PC-9 (cell line): Measurements from ENCODE around the gene CDK8. TPM values are rescaled to one million over a fixed set of nuclear protein-coding genes. Genes with fewer than 3 reads are reported as not detected.

Experiments used
- BruUV-seq: library from RNA; stranded (reverse); fragments of 400-500 nt; replicated peaks from 2 replicates; lab custom pipeline; 2021; lab: Mats Ljungman, UMichigan
- CTCF ChIA-PET: fragments of 300-600 bp; sonication (Branson Sonifier 250); formaldehyde crosslinking; loops from one replicate; lab custom pipeline; 2022; ENCODE audit warnings: antibody characterized with exemption; lab: Charles Lee
- POLR2A ChIA-PET: fragments of 300-600 bp; sonication (Branson Sonifier 250); formaldehyde crosslinking; loops from one replicate; lab custom pipeline; 2022; ENCODE audit warnings: antibody characterized with exemption; ENCODE audit not compliant: unreplicated experiment; lab: Charles Lee
- DNase-seq, 2 experiments: peaks; one replicate each; pipeline versions ENCODE4 v3.0.0 to v3.0.0-alpha.2; 2015 to 2022; ENCODE audit warnings: mixed read lengths in 1 of 2
- H2AFZ ChIP-seq: fragments of 200-600 bp; sonication (generic); 2 replicates; pipeline ENCODE4 v1.8.1; 2017; ENCODE audit warnings: antibody characterized with exemption
- H3F3A ChIP-seq: fragments of 200-600 bp; sonication (generic); 2 replicates; pipeline ENCODE4 v1.8.1; 2017; ENCODE audit warnings: antibody characterized with exemption, mild to moderate bottlenecking, low read depth; ENCODE audit not compliant: insufficient read depth
- H3K27ac ChIP-seq: fragments of 200-600 bp; sonication (generic); 2 replicates; pipeline ENCODE4 v1.6.1; 2016; ENCODE audit warnings: mixed run types
- H3K27me3 ChIP-seq: fragments of 200-600 bp; sonication (generic); 2 replicates; pipeline ENCODE4 v1.6.1; 2016; ENCODE audit warnings: low read depth, mixed run types; ENCODE audit not compliant: insufficient read depth
- H3K36me3 ChIP-seq: fragments of 200-600 bp; sonication (generic); 2 replicates; pipeline ENCODE4 v1.6.1; 2016; ENCODE audit warnings: low read depth, mixed run types
- H3K4me1 ChIP-seq: fragments of 200-600 bp; sonication (generic); replicated peaks from 2 replicates; pipeline ENCODE4 v1.6.1; 2016; ENCODE audit warnings: mixed run types; ENCODE audit not compliant: insufficient read depth
- H3K4me2 ChIP-seq: fragments of 200-600 bp; sonication (generic); 2 replicates; pipeline ENCODE4 v1.6.1; 2017; ENCODE audit warnings: mixed run types
- H3K4me3 ChIP-seq: fragments of 200-600 bp; sonication (generic); 2 replicates; pipeline ENCODE4 v1.6.1; 2016; ENCODE audit warnings: mixed run types
- H3K79me2 ChIP-seq: fragments of 200-600 bp; sonication (generic); 2 replicates; pipeline ENCODE4 v1.6.1; 2017; ENCODE audit warnings: low read depth, mixed run types
- H3K9me2 ChIP-seq: fragments of 200-600 bp; sonication (generic); 2 replicates; pipeline ENCODE4 v1.8.1; 2017; ENCODE audit warnings: mild to moderate bottlenecking; ENCODE audit not compliant: insufficient read depth
- H3K9me3 ChIP-seq: fragments of 200-600 bp; sonication (generic); 2 replicates; pipeline ENCODE4 v1.8.1; 2016; ENCODE audit warnings: low read depth; ENCODE audit not compliant: insufficient read depth
- H4K20me1 ChIP-seq: fragments of 200-600 bp; sonication (generic); 2 replicates; pipeline ENCODE4 v1.8.1; 2017; ENCODE audit not compliant: insufficient read depth
- CTCF ChIP-seq: fragments of 200-600 bp; sonication (generic); conservative IDR thresholded peaks from 2 replicates; pipeline ENCODE4 v1.6.1; 2017; ENCODE audit warnings: mixed run types, antibody characterized with exemption, mild to moderate bottlenecking, moderate library complexity
- EZH2 ChIP-seq: fragments of 200-600 bp; sonication (generic); IDR thresholded peaks from 2 replicates; pipeline ENCODE4 v1.8.0; 2017; ENCODE audit warnings: antibody characterized with exemption, low read depth
- intact Hi-C: fragments of 100-400 bp; cut with micrococcal nuclease; formaldehyde crosslinking; loops from one replicate; pipeline ENCODE4 v1.10.0; 2022; ENCODE audit not compliant: unreplicated experiment
- total RNA-seq: library from RNA; stranded (reverse); gene quantifications from 2 replicates; pipeline ENCODE4 v1.2.3, GENCODE V29; 2021

Gene CDK8
- total RNA-seq, 1 experiment from 2014 or later: 14.8 TPM

DNA sequence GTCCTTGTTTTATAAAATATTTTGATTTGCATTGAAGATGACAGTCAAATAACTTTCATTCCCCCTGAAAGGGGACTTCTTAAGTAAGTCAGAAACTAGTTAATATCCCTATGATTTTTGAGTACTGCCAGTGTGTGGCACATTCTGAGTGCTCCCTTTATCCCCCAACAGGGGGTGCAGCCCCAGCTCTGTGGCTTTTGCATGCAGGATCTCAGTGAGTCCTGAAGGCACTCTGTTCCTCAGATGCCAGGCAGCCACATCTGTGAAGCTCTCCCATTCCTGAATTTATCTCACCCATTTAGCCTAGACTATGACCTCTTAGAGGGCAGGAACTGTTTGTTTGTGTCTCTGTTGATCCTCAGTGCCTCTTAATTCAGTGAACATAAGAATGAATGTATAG, 123.1 kb downstream of the CDK8 start:
- no peak overlapping the region for H2AFZ ChIP-seq
- CTCF ChIA-PET: no interaction called here
- H3K9me3 ChIP-seq: no peaks in the 10 kb centered on the region
- no peaks in the 10 kb centered on the region for H3K27me3 ChIP-seq
- no peak overlapping the region for H3K4me3 ChIP-seq
- no peaks in the 10 kb centered on the region for H3K4me1 ChIP-seq
- peak in 1 of 2 experiments; percentile 1 for DNase-seq
- H3K27ac ChIP-seq: no peak overlapping the region
- H3K36me3 ChIP-seq: no peaks in the 10 kb centered on the region
- TF ChIP-seq EZH2 (no peak), CTCF (peak; percentile 36; the same call in 1 of the 2 replicates)
- intact Hi-C loops: no loop called here
- H3K79me2 ChIP-seq: no peaks in the 10 kb centered on the region
- POLR2A ChIA-PET: no interaction called here
- no peaks in the 10 kb centered on the region; the same call in 1 of the 2 replicates for H3F3A ChIP-seq
- BruUV-seq: no TSS peak
- H3K9me2 ChIP-seq: no peaks in the 10 kb centered on the region
- no peak overlapping the region for H3K4me2 ChIP-seq
- peaks cover 5% of the 10 kb centered on the region; the same call in 1 of the 2 replicates for H4K20me1 ChIP-seq

DNA sequence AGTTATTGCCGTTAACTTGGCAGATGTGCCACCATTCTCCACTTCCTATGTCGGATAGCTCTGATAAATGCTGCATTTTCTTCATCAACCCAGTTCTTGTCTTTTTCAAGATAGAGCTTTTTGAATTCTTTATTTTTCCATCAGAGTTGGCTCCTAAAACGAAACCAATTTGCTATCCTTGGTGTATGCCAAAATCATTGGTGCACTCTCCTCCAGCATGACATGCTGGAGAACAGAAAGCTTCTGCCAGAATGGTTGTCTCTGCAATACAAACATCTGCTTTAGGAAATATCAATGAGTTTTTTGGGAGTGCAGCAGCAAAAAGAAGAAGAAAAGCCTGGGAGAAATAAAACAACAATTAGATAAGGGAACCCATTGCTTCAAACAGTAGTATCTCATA, 124.2 kb downstream of the CDK8 start:
- CTCF ChIA-PET: no interaction called here
- Histone ChIP-seq H3K4me1 (no peaks in the 10 kb centered on the region), H3K4me2 (no peak overlapping the region), H2AFZ (no peak overlapping the region), H4K20me1 (peaks cover 5% of the 10 kb centered on the region; the same call in 1 of the 2 replicates), H3K36me3 (no peaks in the 10 kb centered on the region), H3K79me2 (no peaks in the 10 kb centered on the region), H3K27ac (no peak overlapping the region), H3K4me3 (no peak overlapping the region), H3F3A (no peaks in the 10 kb centered on the region; the same call in 1 of the 2 replicates), H3K9me3 (no peaks in the 10 kb centered on the region), H3K9me2 (no peaks in the 10 kb centered on the region), H3K27me3 (no peaks in the 10 kb centered on the region)
- no peak for DNase-seq
- TF ChIP-seq EZH2 (no peak), CTCF (no peak)
- no TSS peak for BruUV-seq
- POLR2A ChIA-PET: no interaction called here
- intact Hi-C loops: no loop called here

DNA sequence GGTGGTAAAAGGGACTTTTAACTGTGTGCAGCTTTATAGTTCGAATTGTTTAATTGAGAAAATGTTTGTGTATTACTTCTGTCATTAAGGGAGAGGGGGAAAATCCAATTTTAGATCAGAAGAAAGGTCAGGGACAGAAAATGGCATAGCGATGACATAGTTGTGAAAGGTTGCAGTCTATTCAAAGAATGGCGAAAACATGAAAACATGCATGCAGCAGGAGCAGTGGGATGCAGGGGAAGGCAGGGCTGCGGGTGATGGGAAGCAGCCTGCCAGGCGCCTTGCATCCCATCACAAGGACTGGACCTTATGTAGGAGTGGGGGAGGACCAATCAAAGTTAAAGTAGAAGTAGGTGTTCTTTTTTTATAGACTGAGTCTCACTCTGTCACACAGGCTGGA, 125.9 kb downstream of the CDK8 start:
- no peaks in the 10 kb centered on the region for H3K79me2 ChIP-seq
- no peaks in the 10 kb centered on the region for H3K27me3 ChIP-seq
- TF ChIP-seq EZH2 (no peak), CTCF (no peak)
- H3K4me1 ChIP-seq: no peaks in the 10 kb centered on the region
- CTCF ChIA-PET: no interaction called here
- no peak overlapping the region for H3K4me3 ChIP-seq
- H4K20me1 ChIP-seq: peaks cover 5% of the 10 kb centered on the region; the same call in 1 of the 2 replicates
- intact Hi-C loops: no loop called here
- H3K9me3 ChIP-seq: no peaks in the 10 kb centered on the region
- H2AFZ ChIP-seq: no peak overlapping the region
- H3F3A ChIP-seq: no peaks in the 10 kb centered on the region
- H3K9me2 ChIP-seq: no peaks in the 10 kb centered on the region
- H3K36me3 ChIP-seq: no peaks in the 10 kb centered on the region
- H3K4me2 ChIP-seq: no peak overlapping the region
- POLR2A ChIA-PET: no interaction called here
- no peak overlapping the region for H3K27ac ChIP-seq
- DNase-seq: no peak
- BruUV-seq: no TSS peak
